HepG2 (cell line): ENCODE results near the gene TTC28. TPM values are rescaled to one million over a fixed set of nuclear protein-coding genes. Genes with fewer than 3 reads are reported as not detected.

ENCODE experiments used
- ATAC-seq: fragments of 200-7000 bp; cut with Tn5 transposase; 3 replicates; pipeline ENCODE4 v1.9.1; 2020; ENCODE audit warnings: mild to moderate bottlenecking, moderate library complexity
- BruUV-seq: library from RNA; stranded (reverse); fragments of 400-500 nt; replicated peaks from 2 replicates; lab custom pipeline; 2021; lab: Mats Ljungman, UMichigan
- CTCF ChIA-PET: fragments of 300-600 bp; formaldehyde crosslinking; extraction: SDS; loops from one replicate; lab custom pipeline; 2021; ENCODE audit warnings: low total read pairs, inconsistent platforms, low intra/inter-chr PET ratio; lab: Yijun Ruan, JAX
- POLR2A ChIA-PET: fragments of 350-600 bp; sonication (Branson Sonifier 250); formaldehyde crosslinking; loops from one replicate; lab custom pipeline; 2020; ENCODE audit warnings: antibody characterized with exemption, inconsistent platforms; lab: Yijun Ruan, JAX
- DNase-seq: peaks from one replicate; pipeline ENCODE4 v3.0.0-alpha.2; 2015; ENCODE audit warnings: low spot score
- FAIRE-seq: peaks from 3 replicates; lab custom pipeline; 2011; peaks lifted over from hg19 to GRCh38; lab: Jason Lieb, UNC
- H2AFZ ChIP-seq: one replicate; pipeline ENCODE4 v1.6.1; 2011; ENCODE audit warnings: low read length, inconsistent platforms
- H3K27ac ChIP-seq: fragments of 300-600 bp; 3 replicates; pipeline ENCODE4 v1.8.0; 2011; ENCODE audit warnings: mixed run types, mild to moderate bottlenecking, mixed read lengths, low read length, inconsistent platforms; ENCODE audit not compliant: insufficient read depth; ENCODE audit errors: extremely low read length
- H3K27me3 ChIP-seq, 2 experiments: fragments of 200-600 bp in 1 of 2; 2 replicates in 1 of 2; 3 replicates in 1 of 2; pipeline versions ENCODE4 v1.6.0 to v1.8.0; 2011; ENCODE audit warnings: low read length in 2 of 2, mild to moderate bottlenecking in 2 of 2, moderate library complexity in 2 of 2, inconsistent platforms in 1 of 2; ENCODE audit not compliant: insufficient read depth in 2 of 2, control insufficient read depth in 1 of 2
- H3K36me3 ChIP-seq, 2 experiments: fragments of 200-600 bp in 1 of 2; replicated peaks in 1 of 2; 2 replicates in 1 of 2; 3 replicates in 1 of 2; pipeline versions ENCODE4 v1.5.1 to v1.8.0; 2011; ENCODE audit warnings: low read length in 2 of 2, inconsistent platforms in 1 of 2; ENCODE audit not compliant: insufficient read depth in 2 of 2, control insufficient read depth in 1 of 2
- H3K4me1 ChIP-seq: 2 replicates; pipeline ENCODE4 v1.5.1; 2012; ENCODE audit warnings: low read length, inconsistent platforms; ENCODE audit not compliant: insufficient read depth
- H3K4me2 ChIP-seq: 2 replicates; pipeline ENCODE4 v1.6.0; 2011; ENCODE audit warnings: low read depth, low read length, inconsistent platforms
- H3K4me3 ChIP-seq, 3 experiments: fragments of 200-600 bp in 1 of 3; sonication (generic), shearing (Covaris generic) in 1 of 3; replicated peaks in 1 of 3; 2 replicates each; pipeline ENCODE4 v1.5.1; 2011 to 2016; ENCODE audit warnings: low read length in 3 of 3, inconsistent platforms in 2 of 3, low read depth in 2 of 3, mild to moderate bottlenecking in 2 of 3, control low read depth in 1 of 3, mixed read lengths in 1 of 3; ENCODE audit not compliant: insufficient read depth in 1 of 3
- H3K79me2 ChIP-seq: one replicate; pipeline ENCODE4 v1.6.1; 2011; ENCODE audit warnings: low read length, inconsistent platforms; ENCODE audit not compliant: insufficient read depth
- H3K9ac ChIP-seq: 2 replicates; pipeline ENCODE4 v1.6.0; 2011; ENCODE audit warnings: mild to moderate bottlenecking, low read depth, low read length, inconsistent platforms; ENCODE audit not compliant: insufficient read depth
- H3K9me3 ChIP-seq: 2 replicates; pipeline ENCODE4 v1.5.1; 2012; ENCODE audit warnings: mild to moderate bottlenecking, low read length
- H4K20me1 ChIP-seq: 2 replicates; pipeline ENCODE4 v1.6.0; 2011; ENCODE audit warnings: inconsistent platforms, mild to moderate bottlenecking, low read length, moderate library complexity; ENCODE audit not compliant: insufficient read depth
- HMGXB4 ChIP-seq, 2 experiments: sonication (generic) in 1 of 2; formaldehyde crosslinking in 1 of 2; IDR thresholded peaks; 2 replicates each; pipeline versions ENCODE4 v1.4.0 to v1.6.1; 2018 to 2020; ENCODE audit warnings: missing genetic modification reagents in 2 of 2, borderline replicate concordance in 1 of 2, low read depth in 1 of 2, mild to moderate bottlenecking in 1 of 2, missing biosample characterization in 1 of 2
- RXRA ChIP-seq: sonication (generic); formaldehyde crosslinking; IDR thresholded peaks from 2 replicates; pipeline ENCODE4 v1.5.1; 2020; ENCODE audit warnings: missing genetic modification reagents
- SMARCC2 ChIP-seq: fragments of 450-650 bp; IDR thresholded peaks from 2 replicates; pipeline ENCODE4 v1.6.1; 2017; ENCODE audit warnings: antibody characterized with exemption, mild to moderate bottlenecking
- TFDP1 ChIP-seq: IDR thresholded peaks from 2 replicates; pipeline ENCODE4 v1.6.1; 2016; ENCODE audit warnings: missing compliant biosample characterization, missing genetic modification reagents, borderline replicate concordance
- ZMYM2 ChIP-seq: sonication (generic); formaldehyde crosslinking; IDR thresholded peaks from 2 replicates; pipeline ENCODE4 v1.8.0; 2022; ENCODE audit warnings: mild to moderate bottlenecking, missing genetic modification reagents
- ZNF678 ChIP-seq: sonication (generic); formaldehyde crosslinking; IDR thresholded peaks from 2 replicates; pipeline ENCODE4 v1.4.0; 2020; ENCODE audit warnings: mild to moderate bottlenecking, missing genetic modification reagents
- WGBS: methylation state at CpG from one replicate; pipeline ENCODE4 v1.1.6; 2017; ENCODE audit warnings: low lambda C conversion rate; 5-methylcytosine and 5-hydroxymethylcytosine counted together
- in situ Hi-C: cut with HindIII; loops from 2 replicates; pipeline ENCODE4 v1.10.0; 2017; ENCODE audit warnings: low pct_unique_long_range_greater_than_20kb; ENCODE audit not compliant: extremely low pct_ligation_motif_present
- intact Hi-C: fragments of 100-400 bp; cut with micrococcal nuclease; formaldehyde crosslinking; loops from one replicate; pipeline ENCODE4 v1.10.0; 2022; ENCODE audit not compliant: unreplicated experiment
- polyA plus RNA-seq, 8 experiments: library from polyadenylated mRNA; depleted of rRNA in 3 of 8; stranded (reverse) in 7 of 8; unstranded in 1 of 8; fragments of >200 nt; fragmentation: Illumina TruSeq in 4 of 8; extraction: Trizol in 4 of 8; gene quantifications; 2 replicates each; pipeline versions ENCODE4 v1.2.1 to v1.2.3, GENCODE V29; 2011 to 2016; ENCODE audit warnings: low read depth in 4 of 8, missing spikeins in 1 of 8, mixed read lengths in 1 of 8; ENCODE audit not compliant: insufficient read depth in 1 of 8
- total RNA-seq, 5 experiments: library from RNA; depleted of rRNA; stranded (reverse); fragments of >200 nt; fragmentation: Illumina TruSeq; extraction: Trizol; gene quantifications; 2 replicates each; pipeline ENCODE4 v1.2.3, GENCODE V29; 2016; ENCODE audit warnings: low read depth in 1 of 5

TTC28 gene
- total and polyA plus RNA-seq, 2 of the 13 experiments (the other 11 are each of a cell fraction or from before 2014, with no cell fraction given): 4.2 to 13.1 TPM

- H4K20me1 ChIP-seq: no peaks in the 10 kb centered on the region
- peaks cover 30% of the 10 kb centered on the region for H3K79me2 ChIP-seq
- no peak for DNase-seq
- CTCF ChIA-PET: no interaction called here
- no peak overlapping the region for H3K27ac ChIP-seq
- no TSS peak for BruUV-seq
- 94% methylated on average over 3 of the region's 3 CpGs for WGBS
- intact Hi-C loops: no loop called here
- TF ChIP-seq TFDP1 (CRISPR knock-in tag) (no peak), ZNF678 (CRISPR knock-in tag) (no peak), HMGXB4 (CRISPR knock-in tag; IDR thresholded peaks at IDR 0.05; ENCODE audit: borderline replicate concordance in 1 of 2, low read depth in 1 of 2) (no peak), RXRA (no peak), ZMYM2 (CRISPR knock-in tag) (no peak), SMARCC2 (no peak)
- H3K36me3 ChIP-seq: no peaks in the 10 kb centered on the region; a peak in 1 of 5 replicates
- FAIRE-seq: no peak
- no peaks in the 10 kb centered on the region for H3K27me3 ChIP-seq
- H3K4me2 ChIP-seq: no peak overlapping the region
- no peaks in the 10 kb centered on the region for H3K9me3 ChIP-seq
- peaks cover 19% of the 10 kb centered on the region for H3K4me1 ChIP-seq
- no peak for ATAC-seq
- H3K9ac ChIP-seq: no peak overlapping the region
- no peak overlapping the region for H2AFZ ChIP-seq
- H3K4me3 ChIP-seq: no peak overlapping the region
- POLR2A ChIA-PET: no interaction called here
- in situ Hi-C loops: no loop called here
Observed at GRCh38 chr22:28658448-28658847, 21.2 kb downstream of the TTC28 start.
